H1 (cell line): Measurements from ENCODE around the gene SH3D19.

Source experiments
- EGR1 ChIP-seq: IDR thresholded peaks from 2 replicates; pipeline ENCODE4 v1.6.1; 2011; ENCODE audit warnings: low read depth, low read length, borderline replicate concordance
- HDAC2 ChIP-seq, 2 experiments: fragments of 300-600 bp in 1 of 2; sonication (generic) in 1 of 2; IDR thresholded peaks; 2 replicates each; pipeline ENCODE4 v1.6.1; 2011 to 2012; ENCODE audit warnings: low read depth in 2 of 2, low read length in 2 of 2, mild to moderate bottlenecking in 2 of 2, moderate library complexity in 2 of 2, borderline replicate concordance in 1 of 2, inconsistent platforms in 1 of 2
- POLR2A ChIP-seq, 2 experiments: IDR thresholded peaks; 1 replicate in 1 of 2; 2 replicates in 1 of 2; pipeline ENCODE4 v1.6.1; 2011; ENCODE audit warnings: low read depth in 2 of 2, low read length in 2 of 2, mild to moderate bottlenecking in 2 of 2; ENCODE audit errors: control extremely low read depth in 1 of 2
- RNF2 ChIP-seq: fragments of 200-900, 300-1000 bp; sonication (generic); IDR thresholded peaks from 2 replicates; pipeline ENCODE4 v1.7.1; 2016; ENCODE audit warnings: borderline replicate concordance, low read depth, mild to moderate bottlenecking, antibody characterized with exemption, low read length; ENCODE audit not compliant: poor library complexity, severe bottlenecking; ENCODE audit errors: missing control alignments
- SRF ChIP-seq: IDR thresholded peaks from 2 replicates; pipeline ENCODE4 v1.6.1; 2011; ENCODE audit warnings: mild to moderate bottlenecking, low read depth, low read length, moderate library complexity
- TAF1 ChIP-seq: IDR thresholded peaks from 2 replicates; pipeline ENCODE4 v1.6.1; 2011; ENCODE audit warnings: mild to moderate bottlenecking, low read depth, low read length
- TF ChIP-seq, protein P1 (sequence below), 3 experiments: IDR thresholded peaks; 1 replicate in 2 of 3; 2 replicates in 1 of 3; pipeline versions ENCODE4 v1.5.1 to v1.6.1; 2011; ENCODE audit warnings: low read length in 3 of 3, mild to moderate bottlenecking in 3 of 3, inconsistent platforms in 2 of 3, low read depth in 1 of 3, moderate library complexity in 1 of 3; ENCODE audit not compliant: insufficient read depth in 1 of 3; ENCODE audit errors: control extremely low read depth in 1 of 3
- TF ChIP-seq, protein P2 (sequence below): IDR thresholded peaks from 2 replicates; pipeline ENCODE4 v1.6.1; 2012; ENCODE audit warnings: inconsistent platforms
- TF ChIP-seq, protein P3 (sequence below): IDR thresholded peaks from 2 replicates; pipeline ENCODE4 v1.6.1; 2011; ENCODE audit warnings: low read depth, mild to moderate bottlenecking, low read length; ENCODE audit not compliant: insufficient read depth

DNA sequence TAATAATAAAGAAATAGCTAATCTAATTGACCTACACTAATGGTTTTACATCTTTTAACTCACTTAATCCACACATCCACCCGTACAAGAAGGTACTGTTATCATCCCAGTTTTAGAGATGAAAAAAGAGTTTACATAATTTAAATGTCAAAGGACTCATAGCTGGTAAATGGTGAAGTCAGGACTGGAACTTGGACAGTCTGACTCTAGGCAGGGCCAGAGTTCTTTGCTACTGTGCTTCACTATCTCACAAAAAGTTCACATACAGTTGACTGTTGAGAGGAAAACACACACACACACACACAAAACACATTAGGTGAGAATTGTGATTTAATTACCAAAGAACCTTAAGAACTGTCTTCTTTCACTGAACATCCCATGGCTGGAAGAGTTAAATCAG is 119.7 kb downstream of the SH3D19 start:
- no peak for TF ChIP-seq TAF1
- TF ChIP-seq, protein P1, sequence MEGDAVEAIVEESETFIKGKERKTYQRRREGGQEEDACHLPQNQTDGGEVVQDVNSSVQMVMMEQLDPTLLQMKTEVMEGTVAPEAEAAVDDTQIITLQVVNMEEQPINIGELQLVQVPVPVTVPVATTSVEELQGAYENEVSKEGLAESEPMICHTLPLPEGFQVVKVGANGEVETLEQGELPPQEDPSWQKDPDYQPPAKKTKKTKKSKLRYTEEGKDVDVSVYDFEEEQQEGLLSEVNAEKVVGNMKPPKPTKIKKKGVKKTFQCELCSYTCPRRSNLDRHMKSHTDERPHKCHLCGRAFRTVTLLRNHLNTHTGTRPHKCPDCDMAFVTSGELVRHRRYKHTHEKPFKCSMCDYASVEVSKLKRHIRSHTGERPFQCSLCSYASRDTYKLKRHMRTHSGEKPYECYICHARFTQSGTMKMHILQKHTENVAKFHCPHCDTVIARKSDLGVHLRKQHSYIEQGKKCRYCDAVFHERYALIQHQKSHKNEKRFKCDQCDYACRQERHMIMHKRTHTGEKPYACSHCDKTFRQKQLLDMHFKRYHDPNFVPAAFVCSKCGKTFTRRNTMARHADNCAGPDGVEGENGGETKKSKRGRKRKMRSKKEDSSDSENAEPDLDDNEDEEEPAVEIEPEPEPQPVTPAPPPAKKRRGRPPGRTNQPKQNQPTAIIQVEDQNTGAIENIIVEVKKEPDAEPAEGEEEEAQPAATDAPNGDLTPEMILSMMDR (IDR thresholded peaks at IDR 0.05; ENCODE audit: control extremely low read depth in 1 of 3, insufficient read depth in 1 of 3, low read depth in 1 of 3, low read length in 3 of 3): no peak
- TF ChIP-seq, protein P2, sequence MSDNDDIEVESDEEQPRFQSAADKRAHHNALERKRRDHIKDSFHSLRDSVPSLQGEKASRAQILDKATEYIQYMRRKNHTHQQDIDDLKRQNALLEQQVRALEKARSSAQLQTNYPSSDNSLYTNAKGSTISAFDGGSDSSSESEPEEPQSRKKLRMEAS: no peak
- TF ChIP-seq EGR1: no peak
- TF ChIP-seq, protein P3, sequence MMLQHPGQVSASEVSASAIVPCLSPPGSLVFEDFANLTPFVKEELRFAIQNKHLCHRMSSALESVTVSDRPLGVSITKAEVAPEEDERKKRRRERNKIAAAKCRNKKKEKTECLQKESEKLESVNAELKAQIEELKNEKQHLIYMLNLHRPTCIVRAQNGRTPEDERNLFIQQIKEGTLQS: no peak
- no peak for TF ChIP-seq POLR2A (IDR thresholded peaks at IDR 0.05; ENCODE audit: control extremely low read depth in 1 of 2, low read depth in 2 of 2, low read length in 2 of 2)
- no peak for TF ChIP-seq HDAC2 (IDR thresholded peaks at IDR 0.05; ENCODE audit: borderline replicate concordance in 1 of 2, low read depth in 2 of 2, low read length in 2 of 2)
- no peak for TF ChIP-seq RNF2
- no peak for TF ChIP-seq SRF
